OCI-LY7 (cell line): ENCODE measurements around the gene ID2. TPM values are rescaled to one million over a fixed set of nuclear protein-coding genes. Genes with fewer than 3 reads are reported as not detected.

Source experiments
- BruUV-seq: library from RNA; stranded (reverse); fragments of 400-500 nt; replicated peaks from 2 replicates; lab custom pipeline; 2021; lab: Mats Ljungman, UMichigan
- CTCF ChIA-PET: fragments of 300-600 bp; sonication (Branson Sonifier 250); formaldehyde crosslinking; loops from one replicate; lab custom pipeline; 2022; ENCODE audit warnings: antibody characterized with exemption; ENCODE audit not compliant: unreplicated experiment; lab: Charles Lee
- POLR2A ChIA-PET: fragments of 300-600 bp; sonication (Branson Sonifier 250); formaldehyde crosslinking; loops from one replicate; lab custom pipeline; 2022; ENCODE audit warnings: antibody characterized with exemption; lab: Charles Lee
- DNase-seq: peaks from one replicate; pipeline ENCODE4 v3.0.0-alpha.2; 2015; ENCODE audit warnings: low spot score
- H2AFZ ChIP-seq: fragments of 200-600 bp; sonication (generic), shearing (Covaris generic); 2 replicates; pipeline ENCODE4 v1.6.1; 2014; ENCODE audit warnings: mild to moderate bottlenecking, antibody characterized with exemption, low read length, moderate library complexity
- H3K27ac ChIP-seq: fragments of 200-600 bp; sonication (generic); 2 replicates; pipeline ENCODE4 v1.5.1; 2014; ENCODE audit warnings: mixed run types, low read depth, mild to moderate bottlenecking, moderate library complexity, low read length, inconsistent platforms; ENCODE audit not compliant: poor library complexity, severe bottlenecking
- H3K36me3 ChIP-seq: fragments of 200-600 bp; sonication (generic); 2 replicates; pipeline ENCODE4 v1.6.1; 2014; ENCODE audit warnings: mild to moderate bottlenecking, antibody characterized with exemption, low read length, moderate library complexity, mixed read lengths; ENCODE audit not compliant: insufficient read depth
- H3K4me1 ChIP-seq: fragments of 200-600 bp; sonication (generic); 2 replicates; pipeline ENCODE4 v1.5.1; 2014; ENCODE audit warnings: mild to moderate bottlenecking, low read length; ENCODE audit not compliant: insufficient read depth, poor library complexity, severe bottlenecking
- H3K4me2 ChIP-seq: fragments of 200-600 bp; sonication (generic); 2 replicates; pipeline ENCODE4 v1.6.1; 2014; ENCODE audit warnings: mild to moderate bottlenecking, low read length
- H3K4me3 ChIP-seq: fragments of 200-600 bp; sonication (generic); 2 replicates; pipeline ENCODE4 v1.5.1; 2014; ENCODE audit warnings: mild to moderate bottlenecking, low read depth, low read length; ENCODE audit not compliant: poor library complexity, severe bottlenecking
- H3K79me2 ChIP-seq: fragments of 200-600 bp; sonication (generic); 2 replicates; pipeline ENCODE4 v1.6.1; 2016; ENCODE audit warnings: low read depth, mild to moderate bottlenecking, low read length, moderate library complexity, mixed read lengths; ENCODE audit not compliant: insufficient read depth
- H3K9me2 ChIP-seq: fragments of 200-600 bp; sonication (generic); 2 replicates; pipeline ENCODE4 v1.6.1; 2016; ENCODE audit warnings: mild to moderate bottlenecking, low read length, mixed read lengths; ENCODE audit not compliant: insufficient read depth
- H3K9me3 ChIP-seq: fragments of 200-600 bp; sonication (generic); 2 replicates; pipeline ENCODE4 v1.6.1; 2014; ENCODE audit warnings: mild to moderate bottlenecking, mixed run types, low read length, mixed read lengths
- H4K20me1 ChIP-seq: fragments of 200-600 bp; sonication (generic); 2 replicates; pipeline ENCODE4 v1.6.1; 2014; ENCODE audit warnings: mild to moderate bottlenecking, antibody characterized with exemption, low read length, moderate library complexity, mixed read lengths; ENCODE audit not compliant: insufficient read depth
- CTCF ChIP-seq: fragments of 200-600 bp; sonication (generic); conservative IDR thresholded peaks from 2 replicates; pipeline ENCODE4 v1.5.1; 2014; ENCODE audit warnings: mild to moderate bottlenecking, antibody characterized with exemption, low read length, moderate library complexity, mixed read lengths
- EZH2phosphoT487 ChIP-seq: fragments of 200-600 bp; sonication (generic); IDR thresholded peaks from 2 replicates; pipeline ENCODE4 v1.6.1; 2018; ENCODE audit warnings: low read depth, borderline replicate concordance, mild to moderate bottlenecking, mixed run types, antibody characterized with exemption, low read length, moderate library complexity, mixed read lengths
- intact Hi-C: fragments of 100-400 bp; cut with micrococcal nuclease; formaldehyde crosslinking; loops from one replicate; pipeline ENCODE4 v1.10.0; 2022; ENCODE audit not compliant: unreplicated experiment
- total RNA-seq, 2 experiments: library from RNA; depleted of rRNA in 1 of 2; stranded (reverse); fragments of >200 nt in 1 of 2; shearing (Covaris generic) in 1 of 2; gene quantifications; 2 replicates each; pipeline ENCODE4 v1.2.3, GENCODE V29; 2014 to 2022

ID2 gene
- total RNA-seq, 2 experiments from 2014 or later, result 79.3 to 498 TPM

DNA sequence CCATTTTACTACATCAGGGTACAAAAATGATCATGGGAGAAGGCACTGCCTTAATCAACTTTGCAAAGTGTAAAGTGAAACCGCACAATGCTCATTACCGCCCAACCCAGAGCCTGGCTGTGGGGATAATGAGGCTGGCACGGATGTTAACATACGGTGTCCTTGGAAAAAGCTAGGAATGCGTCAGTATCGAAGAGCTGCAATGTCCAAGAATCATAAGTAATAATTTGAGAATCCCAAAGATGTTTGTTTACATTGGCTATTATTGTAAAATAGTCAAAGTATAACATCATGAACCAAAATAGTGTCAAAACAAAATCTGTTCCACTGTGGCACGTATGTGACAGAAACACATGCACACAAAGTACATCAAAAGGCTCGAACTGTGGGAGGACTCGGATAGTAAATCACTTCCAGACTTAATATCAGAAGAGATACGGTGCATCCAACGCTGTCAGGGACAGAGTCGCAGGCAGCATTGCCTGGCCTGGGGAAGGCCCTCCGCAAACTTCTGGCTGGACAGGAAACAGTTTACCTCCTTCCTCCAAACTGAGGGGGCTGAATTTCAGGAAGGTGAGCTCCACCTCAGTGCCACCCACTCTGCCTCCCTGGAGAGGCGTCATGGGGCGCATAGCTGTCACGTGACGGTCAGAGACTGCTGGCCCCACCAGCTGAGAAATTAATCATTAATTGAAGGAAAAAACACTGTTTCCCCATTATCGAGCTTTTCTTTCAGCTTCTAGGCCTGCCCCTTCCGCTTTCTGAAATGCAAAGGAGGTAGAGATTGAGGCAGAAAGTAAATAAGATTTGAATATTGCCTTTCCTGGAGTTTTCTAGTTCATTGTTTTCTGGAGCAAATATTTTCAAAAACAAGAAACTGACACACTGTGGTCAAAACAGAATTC is 1.8 kb upstream of the ID2 start:
- CTCF ChIA-PET, result interaction anchor here (0.6 to 2.4 kb wide), 2 partner anchors 106 to 445 kb away, joined by 3 to 12 read pairs; no protein-coding TSS in a partner anchor
- peak overlapping the region; percentile 68 for H3K4me3 ChIP-seq

GRCh38 chr2:8680822-8681760 is 765 bp upstream of the ID2 start:
- Histone ChIP-seq H3K79me2 (peaks cover 36% of the 10 kb centered on the region), H3K4me3 (peak overlapping the region; percentile 68), H3K4me2 (peak overlapping the region; percentile 94), H2AFZ (no peak overlapping the region; the same call in 1 of the 2 replicates), H3K4me1 (peaks cover 36% of the 10 kb centered on the region), H3K27ac (peak overlapping the region; percentile 56), H3K36me3 (peaks cover 29% of the 10 kb centered on the region), H3K9me2 (no peaks in the 10 kb centered on the region), H4K20me1 (peaks cover 17% of the 10 kb centered on the region), H3K9me3 (no peaks in the 10 kb centered on the region)
- ChIA-PET CTCF (interaction anchor here (0.6 to 2.4 kb wide), 4 partner anchors 100 to 446 kb away, joined by 3 to 12 read pairs (median 4); no protein-coding TSS in a partner anchor), POLR2A (interaction anchor here (0.6 to 5.2 kb wide), 60 partner anchors 12 to 1622 kb away, joined by 3 to 112 read pairs (median 5); no protein-coding TSS in a partner anchor)
- no TSS peak for BruUV-seq
- intact Hi-C loops, result loop anchor here (1.0 to 10.0 kb wide), 4 partner anchors 50 to 1046 kb away; no protein-coding TSS in a partner anchor
- DNase-seq, result peak; percentile 88
- TF ChIP-seq EZH2phosphoT487 (no peak), CTCF (no peak)

More for the DNA sequence above, 1.8 kb upstream of the ID2 start:
- BruUV-seq, result no TSS peak
- H3K4me1 ChIP-seq, result peaks cover 33% of the 10 kb centered on the region
- H3K27ac ChIP-seq, result peak overlapping the region; percentile 56
- POLR2A ChIA-PET, result interaction anchor here (0.5 to 5.2 kb wide), 37 partner anchors 11 to 1621 kb away, joined by 3 to 112 read pairs (median 4); no protein-coding TSS in a partner anchor
- H3K9me2 ChIP-seq, result no peaks in the 10 kb centered on the region
- H2AFZ ChIP-seq, result no peak overlapping the region; the same call in 1 of the 2 replicates
- TF ChIP-seq CTCF (no peak; the same call in 1 of the 2 replicates), EZH2phosphoT487 (no peak)
- H3K79me2 ChIP-seq, result peaks cover 32% of the 10 kb centered on the region
- peak; percentile 38 for DNase-seq
- H3K36me3 ChIP-seq, result peaks cover 29% of the 10 kb centered on the region
- H4K20me1 ChIP-seq, result peaks cover 17% of the 10 kb centered on the region
- intact Hi-C loops, result loop anchor here (10.0 kb wide), 1 partner anchor 1045 kb away; no protein-coding TSS in a partner anchor
- H3K9me3 ChIP-seq, result 0 out of 2 replicates have a peak, but pooled peaks cover 5% of the 10 kb centered on the region
- peak overlapping the region; percentile 94 for H3K4me2 ChIP-seq
